Urothelium cell line (cell line): ENCODE measurements around the gene ARHGAP21.

Source experiments
- DNase-seq: peaks from one replicate; pipeline ENCODE4 v3.0.0; 2011; ENCODE audit warnings: low spot score, mixed read lengths
- FAIRE-seq: peaks from 2 replicates; lab custom pipeline; 2011; peaks lifted over from hg19 to GRCh38; lab: Jason Lieb, UNC

ARHGAP21 gene

GRCh38 chr10:24579906-24580305 lies 143.8 kb downstream of the ARHGAP21 start:
- no peak for FAIRE-seq
- DNase-seq: no peak

- no peak for FAIRE-seq
- DNase-seq: no peak
Observed at GRCh38 chr10:24579448-24579847, 144.2 kb downstream of the ARHGAP21 start.

GRCh38 chr10:24575481-24576002 lies 148.1 kb downstream of the ARHGAP21 start:
- no peak for FAIRE-seq
- no peak for DNase-seq

- DNase-seq (no peak), FAIRE-seq (no peak)
Observed at GRCh38 chr10:24574578-24575155, 149.0 kb downstream of the ARHGAP21 start.

- no peak for DNase-seq
- FAIRE-seq: no peak
Observed at GRCh38 chr10:24574161-24574560, 149.5 kb downstream of the ARHGAP21 start.

GRCh38 chr10:24571870-24572450 lies 151.7 kb downstream of the ARHGAP21 start:
- FAIRE-seq: no peak
- no peak for DNase-seq

- FAIRE-seq (no peak), DNase-seq (no peak)
Observed at GRCh38 chr10:24570658-24571426, 152.8 kb downstream of the ARHGAP21 start.

GRCh38 chr10:24569828-24570657 lies 153.6 kb downstream of the ARHGAP21 start:
- no peak for DNase-seq
- no peak for FAIRE-seq

GRCh38 chr10:24569330-24569796 lies 154.3 kb downstream of the ARHGAP21 start:
- DNase-seq: no peak
- FAIRE-seq: no peak

GRCh38 chr10:24568042-24568441 lies 155.6 kb downstream of the ARHGAP21 start:
- FAIRE-seq (no peak), DNase-seq (no peak)

- FAIRE-seq (no peak), DNase-seq (no peak)
Observed at GRCh38 chr10:24561453-24561852, 162.2 kb downstream of the ARHGAP21 start.

- DNase-seq: peak; percentile 58
- peak; percentile 83 for FAIRE-seq
Observed at GRCh38 chr10:24556750-24557742, 166.6 kb downstream of the ARHGAP21 start.

- no peak for FAIRE-seq
- DNase-seq: no peak
Observed at GRCh38 chr10:24556126-24556749, 167.4 kb downstream of the ARHGAP21 start.

GRCh38 chr10:24554036-24554435 lies 169.7 kb downstream of the ARHGAP21 start:
- DNase-seq (no peak), FAIRE-seq (no peak)

- DNase-seq (no peak), FAIRE-seq (no peak)
Observed at GRCh38 chr10:24553051-24553612, 170.6 kb downstream of the ARHGAP21 start.

GRCh38 chr10:24552346-24553016 lies 171.2 kb downstream of the ARHGAP21 start:
- FAIRE-seq (no peak), DNase-seq (peak; percentile 55)

GRCh38 chr10:24551161-24551560 lies 172.5 kb downstream of the ARHGAP21 start:
- DNase-seq: no peak
- FAIRE-seq: no peak

- FAIRE-seq (no peak), DNase-seq (no peak)
Observed at GRCh38 chr10:24550680-24551079, 173.0 kb downstream of the ARHGAP21 start.
